ENCODE data around the gene WDR72.

GRCh38 chr15:53758412-53758811 is 1.1 kb downstream of the WDR72 start:
- TF ChIP-seq CTCF (IDR thresholded peaks at IDR 0.05): no peak
- peak in 1 of 2 donors; percentile 31 for TF ChIP-seq POLR2A (IDR thresholded peaks at IDR 0.05)
